GM18511 (cell line): Measurements from ENCODE around the gene OR7C1.
"Not testable (repeated sequence)": the region's sequence is repeated elsewhere in the genome, so short reads cannot be mapped to it uniquely, and the experiment has no call there.

Experiments
- ATAC-seq: cut with Tn5 transposase; IDR thresholded peaks from one replicate; pipeline ENCODE4 v1.9.1; 2021; ENCODE audit warnings: mild to moderate bottlenecking, moderate library complexity; ENCODE audit not compliant: unreplicated experiment

Gene OR7C1

DNA sequence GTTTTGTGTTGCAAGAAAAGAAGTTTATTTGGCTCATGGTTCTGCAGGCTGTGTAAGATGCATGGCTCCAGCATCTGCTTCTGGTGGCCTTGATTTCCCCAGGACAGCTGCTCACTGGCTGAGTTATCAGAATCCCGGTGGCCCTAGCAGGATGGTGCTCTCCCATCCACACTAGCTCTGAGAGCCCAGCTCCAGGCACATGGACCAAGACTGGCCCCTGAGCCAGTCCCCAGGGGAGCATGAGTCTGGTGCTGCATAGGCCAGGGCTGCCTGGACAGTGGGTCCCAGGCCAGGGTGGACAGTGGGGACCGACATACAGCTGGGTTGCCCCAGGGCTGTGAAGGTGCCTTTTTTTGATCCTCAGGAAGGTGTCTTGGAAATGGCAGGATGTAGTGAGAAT lies 67.0 kb downstream of the OR7C1 start:
- no peak for ATAC-seq

DNA sequence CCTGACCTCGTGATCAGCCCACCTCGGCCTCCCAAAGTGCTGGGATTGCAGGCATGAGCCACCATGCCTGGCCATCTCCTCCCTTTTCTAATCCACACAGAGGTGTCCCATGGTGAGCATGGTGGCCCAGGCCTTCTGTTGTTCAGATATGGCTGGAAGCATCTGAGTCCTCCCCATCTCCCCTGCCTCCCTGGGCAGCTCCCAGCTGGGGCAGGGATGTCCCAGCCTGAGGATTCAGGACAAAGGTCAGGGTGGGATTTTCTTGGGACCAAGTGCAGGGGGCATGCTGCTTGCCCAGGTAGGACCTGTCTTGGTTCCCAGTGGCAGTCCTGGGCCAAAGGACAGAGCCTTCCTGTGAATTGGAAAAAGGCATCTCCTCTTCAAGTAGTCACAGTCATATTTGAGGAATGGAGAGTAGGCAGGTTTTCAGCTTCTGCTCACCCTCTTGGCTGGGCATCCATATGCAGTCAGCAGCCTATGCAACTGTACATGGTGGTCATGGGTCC lies 67.5 kb downstream of the OR7C1 start:
- ATAC-seq, result no peak

DNA sequence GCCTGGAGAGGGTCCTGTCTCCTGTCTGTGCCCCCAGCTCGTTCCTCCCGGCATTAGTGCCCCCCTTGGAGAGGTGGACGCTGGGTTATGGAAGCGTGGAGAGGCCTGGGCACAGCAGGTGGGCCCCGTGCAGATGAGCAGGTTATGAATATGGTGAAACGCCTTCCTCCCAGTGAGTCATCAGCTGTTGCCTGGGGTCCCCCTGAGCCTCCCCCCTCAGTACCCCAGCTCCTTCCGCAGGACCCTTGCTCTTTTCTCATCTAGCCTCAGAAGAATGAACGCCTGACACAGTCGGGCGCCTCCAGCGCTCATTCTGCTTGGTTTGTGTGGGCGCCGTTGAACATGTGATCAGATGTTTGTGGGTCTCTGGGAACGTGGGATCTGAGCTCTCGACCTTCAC lies 69.1 kb downstream of the OR7C1 start:
- not testable (repeated sequence) for ATAC-seq

DNA sequence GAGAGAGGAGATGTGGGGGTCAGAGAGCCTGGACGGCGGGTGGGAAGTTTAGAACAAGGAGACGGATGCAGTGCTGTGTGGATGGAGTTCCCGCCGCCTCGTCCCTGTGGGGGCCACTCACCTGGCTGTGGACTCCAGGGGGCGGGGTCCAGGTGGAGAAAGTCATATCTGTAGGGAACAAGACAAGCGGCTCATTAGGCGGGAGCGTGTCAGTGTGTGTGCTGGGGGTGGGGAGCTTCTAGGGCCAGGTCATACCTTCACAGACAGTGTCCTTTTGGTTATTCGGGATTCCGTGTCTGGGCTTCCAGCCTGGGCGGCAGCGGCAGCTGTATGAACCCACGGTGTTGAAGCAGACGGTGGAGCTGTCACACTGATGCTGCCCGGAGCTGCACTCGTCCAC lies 69.6 kb downstream of the OR7C1 start:
- not testable (repeated sequence) for ATAC-seq

DNA sequence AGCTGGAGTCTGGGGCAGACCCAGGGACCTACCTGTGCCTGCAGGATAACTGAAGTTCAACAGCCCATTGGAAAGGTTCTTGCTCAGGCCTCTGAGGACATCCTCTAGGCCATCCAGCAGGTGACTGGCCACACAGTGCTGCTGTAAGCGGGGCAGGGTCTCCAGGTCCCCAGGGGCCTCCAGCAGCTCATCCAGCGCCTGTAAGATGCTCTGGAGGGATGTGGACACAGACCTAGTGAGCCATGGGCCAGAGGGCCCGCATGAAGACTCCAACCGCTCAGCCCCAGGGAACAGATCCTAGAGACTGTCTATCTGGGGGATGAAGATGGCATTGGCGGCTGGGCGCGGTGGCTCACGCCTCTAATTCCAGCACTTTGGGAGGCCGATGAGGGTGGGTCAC lies 70.6 kb downstream of the OR7C1 start:
- no peak for ATAC-seq

DNA sequence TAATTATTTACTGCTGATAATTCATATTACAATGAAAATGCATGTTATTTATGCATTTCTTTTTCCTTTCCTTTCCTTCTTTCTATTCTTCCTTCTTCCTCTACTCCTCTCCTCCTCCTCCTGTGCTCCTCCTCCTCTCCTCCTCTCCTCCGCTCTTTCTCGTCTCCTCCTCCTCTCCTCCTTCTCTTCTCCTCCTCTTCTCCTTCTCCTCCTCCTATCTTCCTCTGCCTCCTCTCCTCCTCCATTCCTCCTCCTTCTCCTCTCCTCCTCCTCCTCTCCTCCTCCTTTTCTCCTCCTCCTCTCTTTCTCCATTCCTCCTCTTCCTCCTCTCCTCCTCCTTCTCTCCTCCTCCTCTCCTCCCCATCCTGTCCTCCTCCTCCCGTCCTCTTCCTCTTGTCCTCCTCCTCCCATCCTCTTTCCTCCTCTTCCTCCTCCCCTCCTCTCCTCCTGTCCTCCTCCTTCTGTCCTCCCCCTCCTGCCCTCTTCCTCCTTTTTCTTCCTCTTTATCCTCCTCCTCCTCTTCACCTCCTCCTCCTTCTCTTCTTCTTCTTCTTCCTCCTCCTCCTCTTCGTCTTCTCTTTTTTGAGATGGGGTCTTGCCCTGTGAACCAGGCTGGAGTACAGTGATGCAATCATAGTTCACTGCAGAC lies 71.4 kb downstream of the OR7C1 start:
- no peak for ATAC-seq

DNA sequence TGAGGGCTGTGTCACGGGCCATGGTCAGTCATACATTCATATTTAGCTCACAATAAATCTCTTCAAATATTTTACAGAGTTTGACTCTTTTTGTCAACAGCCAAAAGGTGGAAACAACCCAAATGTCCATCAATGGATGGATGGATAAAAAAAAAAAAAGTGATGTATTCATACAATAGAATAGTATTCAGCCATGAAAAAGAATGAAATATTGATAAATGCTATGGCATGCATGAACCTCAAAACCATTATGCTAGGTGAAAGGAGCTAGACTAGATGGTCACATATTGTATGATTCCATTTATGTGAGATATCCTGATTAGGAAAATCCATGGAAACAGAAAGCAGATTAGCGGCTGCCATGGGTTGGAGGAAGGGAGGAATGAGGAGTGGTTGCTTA lies 72.9 kb downstream of the OR7C1 start:
- no peak for ATAC-seq

DNA sequence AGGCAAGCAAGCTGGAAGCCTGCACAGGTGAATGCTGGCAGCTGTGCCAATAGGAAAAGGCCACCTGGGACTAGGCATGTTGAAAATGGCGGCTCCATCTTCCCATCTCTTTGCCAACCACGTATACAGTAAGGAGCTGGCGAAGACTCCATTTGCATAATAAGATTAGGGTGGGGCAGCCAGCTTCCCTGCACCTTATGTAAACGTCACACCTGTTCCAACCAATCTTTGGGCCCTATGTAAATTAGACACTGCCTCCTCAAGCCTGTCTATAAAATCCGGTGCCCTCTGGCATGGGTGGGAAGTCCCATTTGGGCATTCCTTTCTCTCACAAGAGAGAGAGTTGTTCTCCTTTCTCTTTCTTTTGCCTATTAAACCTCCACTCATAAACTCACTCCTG lies 73.4 kb downstream of the OR7C1 start:
- ATAC-seq, result no peak

DNA sequence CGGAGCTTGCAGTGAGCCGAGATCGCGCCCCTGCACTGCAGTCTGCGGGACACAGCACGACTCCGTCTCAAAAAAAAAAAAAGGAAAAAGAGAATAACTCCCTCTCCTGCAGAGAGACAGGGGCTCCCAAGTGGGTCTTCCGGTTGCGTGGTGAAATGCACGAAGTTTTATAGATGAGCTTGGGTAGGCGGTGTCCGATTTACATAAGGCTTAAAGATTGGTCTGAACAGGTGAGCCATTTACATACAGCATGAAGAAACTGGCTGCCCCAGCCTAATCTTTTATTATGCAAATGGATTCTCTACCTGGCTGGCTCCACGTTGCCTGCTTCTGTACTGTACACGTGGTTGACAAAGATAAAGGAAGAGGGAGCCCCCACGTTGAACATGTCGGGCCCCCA lies 76.2 kb downstream of the OR7C1 start:
- ATAC-seq, result no peak

DNA sequence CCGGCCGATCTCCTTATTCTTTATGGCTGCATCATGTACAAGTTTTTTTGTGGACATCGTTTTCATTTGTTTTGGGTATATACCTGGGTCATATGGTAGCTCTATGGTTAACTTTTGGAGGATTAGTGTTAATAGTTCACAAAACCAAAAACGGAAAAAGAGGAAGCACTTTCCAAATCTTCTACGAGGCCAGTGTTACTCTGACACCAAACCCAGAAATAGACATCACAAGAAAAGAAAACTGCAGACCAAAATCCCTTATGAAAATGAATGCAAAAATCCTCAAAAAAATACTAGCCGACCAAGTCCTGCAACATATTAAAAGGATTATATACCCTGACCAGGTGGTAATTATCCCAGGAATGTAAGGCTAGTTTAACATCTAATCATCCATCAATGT lies 86.4 kb downstream of the OR7C1 start:
- no peak for ATAC-seq
